ENCODE results near the gene NXPH3.

- TF ChIP-seq POLR2A (IDR thresholded peaks at IDR 0.05), result no peak
- TF ChIP-seq CTCF (IDR thresholded peaks at IDR 0.05), result no peak
These were observed 21.8 kb downstream of the NXPH3 start for GRCh38 chr17:49597436-49597835.

All from esophagus squamous epithelium (tissue), 4 donors.